Duodenal mucosa (tissue), 2 donors: ENCODE data around the gene ALDH9A1.
"Not testable (repeated sequence)": the region's sequence is repeated elsewhere in the genome, so short reads cannot be mapped to it uniquely, and the experiment has no call there.

ENCODE experiments used
- H3K27ac ChIP-seq: one replicate; pipeline ENCODE4 v1.7.0; 2013; ENCODE audit warnings: low read depth, low read length
- H3K27me3 ChIP-seq, 2 donors: one replicate each; pipeline ENCODE4 v1.7.0; 2013; ENCODE audit warnings: low read length in 2 of 2, control low read depth in 1 of 2; ENCODE audit not compliant: insufficient read depth in 2 of 2, control insufficient read depth in 1 of 2
- H3K36me3 ChIP-seq, 2 donors: one replicate each; pipeline ENCODE4 v1.7.0; 2013; ENCODE audit warnings: low read length in 2 of 2, control low read depth in 1 of 2; ENCODE audit not compliant: insufficient read depth in 2 of 2, control insufficient read depth in 1 of 2
- H3K4me1 ChIP-seq, 2 donors: one replicate each; pipeline ENCODE4 v1.7.0; 2013; ENCODE audit warnings: low read length in 2 of 2, control low read depth in 1 of 2; ENCODE audit not compliant: insufficient read depth in 2 of 2, control insufficient read depth in 1 of 2
- H3K4me3 ChIP-seq, 2 donors: one replicate each; pipeline ENCODE4 v1.7.0; 2013; ENCODE audit warnings: low read length in 2 of 2, low read depth in 1 of 2
- H3K9ac ChIP-seq, 2 donors: one replicate each; pipeline ENCODE4 v1.7.0; 2013; ENCODE audit warnings: low read length in 2 of 2, low read depth in 1 of 2
- H3K9me3 ChIP-seq, 2 donors: one replicate each; pipeline ENCODE4 v1.7.0; 2013; ENCODE audit warnings: low read length in 2 of 2, control low read depth in 1 of 2; ENCODE audit not compliant: control insufficient read depth in 1 of 2

ALDH9A1 gene

DNA sequence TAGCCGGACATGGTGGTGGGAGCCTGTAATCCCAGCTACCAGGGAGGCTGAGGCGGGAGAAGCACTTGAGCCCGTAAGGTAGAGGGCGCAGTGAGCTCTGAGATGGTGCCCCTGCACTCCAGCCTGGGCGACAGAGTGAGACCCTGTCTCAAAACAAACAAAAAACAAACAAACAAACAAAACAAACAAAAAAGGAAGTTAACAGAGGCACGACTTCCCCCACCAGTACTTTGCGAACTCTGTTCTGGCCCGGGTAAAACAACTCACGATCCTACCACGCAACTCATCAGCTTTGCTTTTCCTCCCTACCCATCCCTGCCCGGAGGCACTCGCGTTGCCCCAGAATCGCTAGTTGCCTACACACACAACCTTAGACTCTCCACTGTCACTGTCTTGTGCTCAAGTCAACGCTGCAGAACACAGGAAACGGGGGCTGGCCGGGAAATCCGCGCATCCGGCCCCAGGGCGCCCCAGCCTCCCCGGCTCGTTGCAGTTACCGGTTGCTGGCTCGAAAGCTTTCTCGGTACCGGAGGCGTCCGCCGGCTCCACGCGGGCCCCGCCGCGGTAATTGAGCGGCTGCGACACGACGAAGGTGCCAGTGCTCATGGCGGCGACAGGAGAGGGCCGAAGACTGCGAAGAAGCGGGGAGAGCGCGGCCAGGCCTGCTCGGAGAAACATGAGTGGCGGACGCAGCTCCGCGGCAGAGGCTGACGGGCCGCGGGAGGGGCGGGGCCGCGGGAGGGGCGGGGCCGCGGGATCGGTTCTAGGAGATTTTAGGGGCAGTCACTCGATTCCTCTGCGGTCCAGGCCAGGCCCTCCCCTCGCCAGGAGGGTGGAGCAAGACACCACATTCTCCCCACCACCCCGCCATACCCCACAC, at the start of gene ALDH9A1:
Gene ALDH9A1 (minus strand): TSS at position 682 of the 880 bp plus-strand sequence. CDS start 4 bp downstream, at position 678.
- no peaks in the 10 kb centered on the region for H3K27me3 ChIP-seq
- peaks cover 13 to 17% of the 10 kb centered on the region in 2 donors for H3K4me1 ChIP-seq
- peak within 1 kb of the TSS; percentile 86 for H3K27ac ChIP-seq
- H3K4me3 ChIP-seq = peak within 1 kb of the TSS; percentile 93 to 95
- H3K9me3 ChIP-seq = no peaks in the 10 kb centered on the region
- peak within 1 kb of the TSS; percentile 79 to 92 for H3K9ac ChIP-seq
- no peaks in the 10 kb centered on the region for H3K36me3 ChIP-seq

- no peaks in the 10 kb centered on the region for H3K9me3 ChIP-seq
- no peak overlapping the region for H3K27ac ChIP-seq
- peaks cover 0 to 21% of the 10 kb centered on the region in 2 donors for H3K36me3 ChIP-seq
- H3K27me3 ChIP-seq = no peaks in the 10 kb centered on the region
- peaks cover 9 to 10% of the 10 kb centered on the region in 2 donors for H3K4me1 ChIP-seq
- H3K4me3 ChIP-seq = no peak overlapping the region
- H3K9ac ChIP-seq = no peak overlapping the region
These were observed 49.5 kb upstream of the ALDH9A1 start for GRCh38 chr1:165747632-165748447.

- H3K9me3 ChIP-seq, H3K4me3 ChIP-seq, H3K27ac ChIP-seq, H3K4me1 ChIP-seq, H3K9ac ChIP-seq, H3K27me3 ChIP-seq: not testable (repeated sequence)
- peaks cover 18 to 41% of the 10 kb centered on the region in 2 donors for H3K36me3 ChIP-seq
These were observed 46.6 kb upstream of the ALDH9A1 start for GRCh38 chr1:165744913-165745312.

DNA sequence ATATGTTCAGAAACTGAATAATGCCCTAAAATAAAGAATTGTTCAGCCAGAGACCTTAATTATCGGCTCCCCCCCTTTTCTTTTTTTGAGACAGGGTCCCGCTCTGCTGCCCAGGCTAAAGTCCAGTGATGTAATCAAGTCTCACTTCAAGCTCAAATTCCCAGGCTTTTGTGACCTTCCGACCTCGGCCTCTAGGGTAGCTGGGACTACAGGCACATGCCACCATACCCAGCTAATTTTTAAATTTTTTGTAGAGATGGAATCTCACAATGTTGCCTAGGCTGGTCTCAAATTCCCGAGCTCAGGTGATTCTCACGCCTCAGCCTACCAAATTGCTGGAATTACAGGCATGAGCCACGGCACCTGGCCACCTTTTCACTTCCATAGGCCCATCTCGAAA, 43.8 kb upstream of the ALDH9A1 start:
- Histone ChIP-seq H3K27me3 (no peaks in the 10 kb centered on the region), H3K36me3 (peaks cover 18 to 45% of the 10 kb centered on the region in 2 donors), H3K27ac (no peak overlapping the region), H3K9ac (no peak overlapping the region), H3K4me3 (no peak overlapping the region), H3K9me3 (no peaks in the 10 kb centered on the region), H3K4me1 (peaks cover 4 to 5% of the 10 kb centered on the region in 2 donors)

DNA sequence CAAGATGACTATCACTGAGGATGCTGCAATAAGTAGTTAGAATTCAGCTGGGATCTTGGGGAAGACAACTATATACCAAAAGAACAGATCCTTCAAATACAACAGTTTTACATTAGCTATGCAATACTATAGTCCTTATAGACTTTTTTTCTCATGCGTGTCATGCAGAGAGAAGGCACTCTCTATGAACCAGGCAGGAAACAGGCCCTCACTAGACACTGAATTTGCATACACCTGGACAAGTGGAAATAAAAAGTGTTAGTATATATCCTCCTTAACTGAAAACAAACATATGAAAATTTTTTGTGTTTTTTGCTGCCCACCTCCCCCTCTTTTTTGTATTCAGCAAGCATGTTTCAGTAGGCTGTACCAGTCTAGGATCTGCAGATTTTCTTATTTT, 40.4 kb upstream of the ALDH9A1 start:
- no peak overlapping the region for H3K27ac ChIP-seq
- H3K27me3 ChIP-seq = no peaks in the 10 kb centered on the region
- no peak overlapping the region for H3K4me3 ChIP-seq
- peaks cover 0 to 4% of the 10 kb centered on the region in 2 donors for H3K4me1 ChIP-seq
- peaks cover 23 to 38% of the 10 kb centered on the region in 2 donors for H3K36me3 ChIP-seq
- no peak overlapping the region for H3K9ac ChIP-seq
- H3K9me3 ChIP-seq = no peaks in the 10 kb centered on the region

DNA sequence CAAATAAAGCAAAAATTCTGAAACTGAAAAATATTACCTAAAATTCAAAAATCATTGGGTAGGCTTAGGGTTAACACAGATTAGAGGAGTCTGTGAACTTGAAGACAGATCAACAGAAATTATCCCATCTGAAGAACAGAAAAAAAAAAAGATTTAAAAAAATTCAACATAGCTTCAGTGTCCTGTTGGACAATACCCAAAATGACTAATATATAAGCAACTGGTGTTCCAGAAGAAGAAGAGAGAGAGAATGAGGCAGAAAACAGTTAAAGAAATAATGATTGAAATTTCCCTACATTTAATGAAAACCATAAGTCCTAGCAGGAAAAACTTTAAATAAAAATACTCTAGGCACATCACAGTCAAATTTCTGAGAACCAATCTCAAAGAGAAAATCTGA, 38.8 kb upstream of the ALDH9A1 start:
- H3K36me3 ChIP-seq = peaks cover 23 to 31% of the 10 kb centered on the region in 2 donors
- no peak overlapping the region for H3K27ac ChIP-seq
- no peak overlapping the region for H3K4me3 ChIP-seq
- peaks cover 0 to 4% of the 10 kb centered on the region in 2 donors for H3K4me1 ChIP-seq
- no peaks in the 10 kb centered on the region for H3K27me3 ChIP-seq
- no peaks in the 10 kb centered on the region for H3K9me3 ChIP-seq
- no peak overlapping the region for H3K9ac ChIP-seq

GRCh38 chr1:165734906-165735305, 36.5 kb upstream of the ALDH9A1 start:
- Histone ChIP-seq H3K4me1 (peaks cover 0 to 4% of the 10 kb centered on the region in 2 donors), H3K27ac (no peak overlapping the region), H3K36me3 (peaks cover 5 to 17% of the 10 kb centered on the region in 2 donors)

DNA sequence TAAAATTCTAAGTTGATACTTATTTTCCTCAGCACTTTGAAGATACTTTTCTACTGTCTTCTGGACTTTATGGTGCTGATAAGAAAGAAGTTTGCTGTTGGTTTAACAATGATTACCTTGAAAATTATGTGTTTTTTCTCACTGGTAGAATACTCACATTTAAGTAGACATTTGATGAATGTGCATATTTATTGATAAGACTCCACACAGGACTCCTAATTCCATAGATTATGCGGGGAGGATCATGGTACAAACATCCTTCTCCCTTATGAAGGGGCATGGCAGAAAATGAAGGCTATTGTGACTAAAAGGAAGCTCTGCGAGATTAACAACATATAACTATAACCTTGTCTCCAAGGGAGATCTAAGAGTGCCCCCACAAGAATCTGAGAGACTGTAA, 28.5 kb upstream of the ALDH9A1 start:
- peaks cover 11 to 35% of the 10 kb centered on the region in 2 donors for H3K36me3 ChIP-seq
- no peak overlapping the region for H3K27ac ChIP-seq
- H3K27me3 ChIP-seq = no peaks in the 10 kb centered on the region
- no peaks in the 10 kb centered on the region for H3K9me3 ChIP-seq
- H3K4me3 ChIP-seq = no peak overlapping the region
- H3K9ac ChIP-seq = no peak overlapping the region
- H3K4me1 ChIP-seq = no peaks in the 10 kb centered on the region

More at GRCh38 chr1:165734906-165735305, 36.5 kb upstream of the ALDH9A1 start:
- no peak overlapping the region for H3K4me3 ChIP-seq
- no peaks in the 10 kb centered on the region for H3K9me3 ChIP-seq
- H3K9ac ChIP-seq = no peak overlapping the region
- H3K27me3 ChIP-seq = no peaks in the 10 kb centered on the region

DNA sequence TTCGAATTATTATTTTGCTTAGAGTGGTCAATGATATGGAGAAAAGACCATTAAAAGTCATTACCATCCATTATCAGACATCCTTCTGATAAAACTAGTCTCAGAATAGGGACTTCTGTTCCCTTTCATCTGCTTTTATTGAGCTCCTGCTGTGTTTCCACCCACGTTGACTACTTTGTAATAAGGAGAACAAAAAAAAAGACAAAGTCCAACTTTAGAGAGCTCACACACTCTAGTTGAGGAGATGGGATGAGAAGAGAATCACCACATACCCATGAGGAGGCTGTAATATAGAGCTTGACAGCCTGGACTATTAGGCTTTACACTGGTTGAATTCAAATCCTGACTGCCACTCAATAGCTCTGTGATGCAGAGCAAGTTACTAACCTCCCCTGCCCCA, 27.8 kb upstream of the ALDH9A1 start:
- Histone ChIP-seq H3K4me3 (no peak overlapping the region), H3K9me3 (no peaks in the 10 kb centered on the region), H3K9ac (no peak overlapping the region), H3K27ac (no peak overlapping the region), H3K27me3 (no peaks in the 10 kb centered on the region), H3K4me1 (no peaks in the 10 kb centered on the region), H3K36me3 (peaks cover 11 to 35% of the 10 kb centered on the region in 2 donors)
